ENCODE measurements around the gene SIRT7.

DNA sequence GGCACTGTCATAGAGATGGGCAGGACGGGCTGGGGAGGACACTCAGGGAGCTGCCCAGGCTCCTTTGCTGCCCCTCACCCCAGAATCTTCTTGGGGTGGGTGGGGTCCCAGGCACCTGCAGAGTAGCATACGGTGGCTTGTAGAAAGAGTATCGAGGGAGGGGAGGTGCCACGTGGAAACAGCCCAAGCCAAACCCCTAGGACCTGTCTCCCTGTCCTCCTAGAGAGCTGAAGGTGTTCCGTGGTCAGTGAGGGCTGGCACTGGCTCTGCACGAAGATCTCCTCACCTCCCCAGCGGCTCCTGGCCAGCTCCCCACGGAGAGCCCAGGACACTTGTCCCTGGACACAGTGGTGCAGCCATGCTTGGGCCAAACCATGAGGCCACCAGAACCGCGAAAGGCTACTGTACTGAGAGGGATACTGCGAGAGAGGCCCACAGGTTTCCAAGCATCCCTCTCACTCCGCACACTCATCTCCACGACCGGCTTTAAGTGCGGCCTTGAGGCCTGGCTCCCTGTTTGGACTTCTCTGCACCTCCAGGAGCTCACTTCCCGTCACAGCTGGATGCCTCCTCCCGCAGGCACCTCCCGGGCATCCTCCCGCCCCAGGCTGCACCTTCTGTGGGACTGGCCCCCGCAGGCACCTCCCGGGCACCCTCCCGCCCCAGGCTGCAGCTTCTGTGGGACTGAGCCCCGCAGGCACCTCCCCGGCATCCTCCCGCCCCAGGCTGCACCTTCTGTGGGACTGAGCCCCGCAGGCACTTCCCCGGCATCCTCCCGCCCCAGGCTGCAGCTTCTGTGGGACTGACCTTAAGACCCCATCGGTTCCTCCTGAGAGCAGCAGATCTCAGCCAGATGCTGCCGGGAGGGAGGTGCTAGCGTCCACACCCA lies 11.5 kb upstream of the SIRT7 start:
- TF ChIP-seq, protein P1, sequence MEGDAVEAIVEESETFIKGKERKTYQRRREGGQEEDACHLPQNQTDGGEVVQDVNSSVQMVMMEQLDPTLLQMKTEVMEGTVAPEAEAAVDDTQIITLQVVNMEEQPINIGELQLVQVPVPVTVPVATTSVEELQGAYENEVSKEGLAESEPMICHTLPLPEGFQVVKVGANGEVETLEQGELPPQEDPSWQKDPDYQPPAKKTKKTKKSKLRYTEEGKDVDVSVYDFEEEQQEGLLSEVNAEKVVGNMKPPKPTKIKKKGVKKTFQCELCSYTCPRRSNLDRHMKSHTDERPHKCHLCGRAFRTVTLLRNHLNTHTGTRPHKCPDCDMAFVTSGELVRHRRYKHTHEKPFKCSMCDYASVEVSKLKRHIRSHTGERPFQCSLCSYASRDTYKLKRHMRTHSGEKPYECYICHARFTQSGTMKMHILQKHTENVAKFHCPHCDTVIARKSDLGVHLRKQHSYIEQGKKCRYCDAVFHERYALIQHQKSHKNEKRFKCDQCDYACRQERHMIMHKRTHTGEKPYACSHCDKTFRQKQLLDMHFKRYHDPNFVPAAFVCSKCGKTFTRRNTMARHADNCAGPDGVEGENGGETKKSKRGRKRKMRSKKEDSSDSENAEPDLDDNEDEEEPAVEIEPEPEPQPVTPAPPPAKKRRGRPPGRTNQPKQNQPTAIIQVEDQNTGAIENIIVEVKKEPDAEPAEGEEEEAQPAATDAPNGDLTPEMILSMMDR (IDR thresholded peaks at IDR 0.05): no peak
- TF ChIP-seq POLR2A (IDR thresholded peaks at IDR 0.05): no peak
